GM12878 (cell line): ENCODE data around the gene PLEKHA7. TPM values are rescaled to one million over a fixed set of nuclear protein-coding genes. Genes with fewer than 3 reads are reported as not detected.

Experiments used
- ATAC-seq: fragments of 200-7000 bp; cut with Tn5 transposase; 3 replicates; pipeline ENCODE4 v1.9.1; 2020; ENCODE audit warnings: mild to moderate bottlenecking, moderate library complexity
- BruUV-seq: library from RNA; stranded (reverse); fragments of 400-500 nt; replicated peaks from 2 replicates; lab custom pipeline; 2021; lab: Mats Ljungman, UMichigan
- CTCF ChIA-PET: fragments of 300-600 bp; sonication (Branson Sonifier 250); formaldehyde crosslinking; extraction: SDS; loops from one replicate; lab custom pipeline; 2021; ENCODE audit warnings: inconsistent platforms; lab: Yijun Ruan, JAX
- POLR2A ChIA-PET: fragments of 350-600 bp; formaldehyde crosslinking; extraction: SDS; loops from one replicate; lab custom pipeline; 2021; ENCODE audit warnings: inconsistent platforms; lab: Charles Lee
- RAD21 ChIA-PET: fragments of 300-600 bp; sonication (Branson Sonifier 250); formaldehyde crosslinking; loops from one replicate; lab custom pipeline; 2023; ENCODE audit warnings: antibody characterized with exemption; ENCODE audit not compliant: unreplicated experiment; lab: Charles Lee
- SMC1A ChIA-PET: fragments of 300-600 bp; sonication (Branson Sonifier 250); formaldehyde crosslinking; loops from one replicate; lab custom pipeline; 2023; ENCODE audit not compliant: unreplicated experiment, uncharacterized antibody; lab: Charles Lee
- DNase-seq: peaks from one replicate; pipeline ENCODE4 v3.0.0-alpha.2; 2011; ENCODE audit warnings: low read depth, low spot score
- FAIRE-seq: peaks from 3 replicates; lab custom pipeline; 2011; peaks lifted over from hg19 to GRCh38; lab: Jason Lieb, UNC
- H2AFZ ChIP-seq: 2 replicates; pipeline ENCODE4 v1.6.0; 2011; ENCODE audit warnings: low read depth, low read length, control low read depth; ENCODE audit not compliant: control insufficient read depth
- H3K27ac ChIP-seq: 2 replicates; pipeline ENCODE4 v1.5.1; 2011; ENCODE audit warnings: control low read depth; ENCODE audit not compliant: control insufficient read depth, insufficient read depth
- H3K27me3 ChIP-seq, 2 experiments: replicated peaks in 1 of 2; 2 replicates each; pipeline versions ENCODE4 v1.6.0 to v1.6.1; 2011; ENCODE audit warnings: low read length in 1 of 2; ENCODE audit not compliant: control insufficient read depth in 2 of 2, insufficient read depth in 2 of 2
- H3K36me3 ChIP-seq, 2 experiments: 2 replicates each; pipeline ENCODE4 v1.5.1; 2011; ENCODE audit warnings: low read length in 1 of 2; ENCODE audit not compliant: control insufficient read depth in 2 of 2, insufficient read depth in 2 of 2
- H3K4me1 ChIP-seq: 2 replicates; pipeline ENCODE4 v1.6.1; 2011; ENCODE audit warnings: mild to moderate bottlenecking, low read length, moderate library complexity, mixed read lengths; ENCODE audit not compliant: control insufficient read depth, insufficient read depth
- H3K4me2 ChIP-seq: 2 replicates; pipeline ENCODE4 v1.6.0; 2011; ENCODE audit warnings: control low read depth; ENCODE audit not compliant: control insufficient read depth, insufficient read depth
- H3K4me3 ChIP-seq: fragments of 200-600 bp; sonication (generic); 2 replicates; pipeline ENCODE4 v1.5.1; 2016
- H3K79me2 ChIP-seq: 2 replicates; pipeline ENCODE4 v1.6.0; 2011; ENCODE audit warnings: low read length; ENCODE audit not compliant: control insufficient read depth, insufficient read depth
- H3K9ac ChIP-seq: 2 replicates; pipeline ENCODE4 v1.8.0; 2011; ENCODE audit warnings: low read length, control low read depth, mixed read lengths; ENCODE audit not compliant: control insufficient read depth, insufficient read depth
- H3K9me3 ChIP-seq: replicated peaks from 3 replicates; pipeline ENCODE4 v1.5.1; 2011; ENCODE audit warnings: mild to moderate bottlenecking, low read length; ENCODE audit not compliant: control insufficient read depth, insufficient read depth
- H4K20me1 ChIP-seq: 2 replicates; pipeline ENCODE4 v1.6.0; 2011; ENCODE audit not compliant: control insufficient read depth, insufficient read depth
- JUNB ChIP-seq: IDR thresholded peaks from 2 replicates; pipeline ENCODE4 v1.6.1; 2016; ENCODE audit warnings: antibody characterized with exemption, mild to moderate bottlenecking
- MYC ChIP-seq: IDR thresholded peaks from 2 replicates; pipeline ENCODE4 v1.6.1; 2011; ENCODE audit warnings: mild to moderate bottlenecking, low read length, moderate library complexity, inconsistent platforms; ENCODE audit not compliant: insufficient read depth, insufficient replicate concordance, insufficient read length, severe bottlenecking
- NR2C1 ChIP-seq: fragments of 450-650 bp; IDR thresholded peaks from 2 replicates; pipeline ENCODE4 v1.6.1; 2017; ENCODE audit warnings: antibody characterized with exemption, mild to moderate bottlenecking, moderate library complexity
- PAX5 ChIP-seq: IDR thresholded peaks from 2 replicates; pipeline ENCODE4 v1.6.1; 2011; ENCODE audit warnings: low read depth, low read length, borderline replicate concordance
- SIX5 ChIP-seq: IDR thresholded peaks from 2 replicates; pipeline ENCODE4 v1.6.1; 2011; ENCODE audit warnings: mild to moderate bottlenecking, low read depth, low read length, moderate library complexity; ENCODE audit not compliant: severe bottlenecking
- SREBF2 ChIP-seq: IDR thresholded peaks from 2 replicates; pipeline ENCODE4 v1.6.1; 2012; ENCODE audit warnings: mild to moderate bottlenecking, low read length
- TCF12 ChIP-seq: IDR thresholded peaks from 2 replicates; pipeline ENCODE4 v1.6.1; 2011; ENCODE audit warnings: low read depth, mild to moderate bottlenecking, low read length
- WGBS: methylation state at CpG from one replicate; pipeline ENCODE4 v1.1.6; 2016; ENCODE audit warnings: low lambda C conversion rate; ENCODE audit not compliant: insufficient replicate concordance, insufficient coverage; ENCODE audit errors: missing lambda C conversion rate; 5-methylcytosine and 5-hydroxymethylcytosine counted together
- in situ Hi-C: fragments of 300-500 bp; cut with MboI; formaldehyde crosslinking; loops from 9 replicates; pipeline ENCODE4 v1.14.3; 2018; ENCODE audit warnings: mixed read lengths
- intact Hi-C: fragments of 100-400 bp; cut with micrococcal nuclease; formaldehyde crosslinking; loops from one replicate; pipeline ENCODE4 v1.14.2; 2022; ENCODE audit not compliant: unreplicated experiment
- polyA plus RNA-seq, 11 experiments: library from polyadenylated mRNA; depleted of rRNA in 4 of 11; unstranded in 6 of 11; stranded (reverse) in 5 of 11; fragments of >200 nt; fragmentation: Nextera tagmentation in 4 of 11; fragmentation: Illumina TruSeq in 1 of 11; extraction: Ambion mirVana in 4 of 11; extraction: Trizol in 1 of 11; gene quantifications; 1 replicate in 1 of 11; 2 replicates in 10 of 11; pipeline versions ENCODE4 v1.2.1 to v1.2.3, GENCODE V29; 2011 to 2016; ENCODE audit warnings: inconsistent platforms in 2 of 11, missing spikeins in 2 of 11, low read depth in 1 of 11
- total RNA-seq, 4 experiments: library from RNA; depleted of rRNA in 3 of 4; stranded (reverse); fragments of >200 nt in 3 of 4; fragmentation: Illumina TruSeq in 1 of 4; extraction: Trizol in 1 of 4; gene quantifications; 2 replicates each; pipeline versions ENCODE4 v1.2.1 to v1.2.3, GENCODE V29; 2013 to 2021

The PLEKHA7 gene
- total and polyA plus RNA-seq, 10 of the 15 experiments (the other 5 are each of a cell fraction or from before 2014, with no cell fraction given), result 0.45 to 5.3 (median 2.1) TPM

- TF ChIP-seq JUNB (no peak), SREBF2 (no peak), PAX5 (no peak), NR2C1 (no peak), MYC (no peak)
Measured at GRCh38 chr11:16921019-16921418, 93.2 kb downstream of the PLEKHA7 start (continued).

DNA sequence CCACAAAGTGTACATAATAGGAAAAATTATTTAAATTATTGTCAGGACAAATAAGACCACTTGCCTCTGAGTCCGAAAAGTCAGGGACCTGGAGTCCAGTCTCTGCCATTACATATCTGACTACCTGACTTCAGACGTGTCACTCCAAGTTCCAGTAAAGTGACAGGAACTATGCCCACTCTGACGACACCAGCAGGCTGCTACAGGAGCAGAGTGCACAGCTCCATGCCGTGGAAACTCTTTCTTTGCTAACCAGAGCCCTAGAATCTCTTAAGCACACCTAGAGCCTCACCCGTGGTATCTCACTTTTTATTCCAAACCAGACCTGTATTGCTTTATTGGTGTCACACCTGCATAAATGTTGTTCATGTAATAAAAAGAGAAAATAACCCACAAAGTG, 93.7 kb downstream of the PLEKHA7 start:
- H2AFZ ChIP-seq, result no peak overlapping the region
- CTCF ChIA-PET, result interaction anchor here (1.1 to 4.5 kb wide), 13 partner anchors 9 to 158 kb away, joined by 3 to 22 read pairs (median 6); no protein-coding TSS in a partner anchor
- 26% methylated on average over 5 of the region's 5 CpGs for WGBS
- H3K9me3 ChIP-seq, result no peaks in the 10 kb centered on the region; the same call in 2 of the 3 replicates
- no peaks in the 10 kb centered on the region for H3K36me3 ChIP-seq
- TF ChIP-seq JUNB, result no peak
- TF ChIP-seq SIX5, result no peak
- no peak for TF ChIP-seq TCF12
- FAIRE-seq, result no peak
- SMC1A ChIA-PET, result interaction anchor here (1.6 to 8.4 kb wide), 5 partner anchors 10 to 38 kb away, joined by 7 to 82 read pairs (median 12); no protein-coding TSS in a partner anchor
- RAD21 ChIA-PET, result interaction anchor here (1.2 to 4.0 kb wide), 3 partner anchors 10 to 100 kb away, joined by 5 to 30 read pairs (median 26); no protein-coding TSS in a partner anchor
- POLR2A ChIA-PET, result interaction anchor here (2.3 kb wide), 1 partner anchor 18 kb away, joined by 10 read pairs; no protein-coding TSS in a partner anchor
- H3K27ac ChIP-seq, result no peak overlapping the region
- H4K20me1 ChIP-seq, result no peaks in the 10 kb centered on the region
- H3K27me3 ChIP-seq, result peaks cover 4 to 11% of the 10 kb centered on the region in 2 experiments; a peak in 3 of 4 replicates
- H3K4me2 ChIP-seq, result no peak overlapping the region
- no peaks in the 10 kb centered on the region for H3K79me2 ChIP-seq
- DNase-seq, result no peak
- H3K9ac ChIP-seq, result no peak overlapping the region
- no peak for ATAC-seq
- no TSS peak for BruUV-seq
- intact Hi-C loops, result loop anchor here (10.0 kb wide), 1 partner anchor 136 kb away; no protein-coding TSS in a partner anchor
- no peak overlapping the region for H3K4me3 ChIP-seq
- H3K4me1 ChIP-seq, result peaks cover 19% of the 10 kb centered on the region
- in situ Hi-C loops, result no loop called here
